ENCODE measurements around the gene PTGIS. TPM values are rescaled to one million over a fixed set of nuclear protein-coding genes. Genes with fewer than 3 reads are reported as not detected.

Gene PTGIS
- polyA plus RNA-seq, 4 donors: 30.8 to 42.9 (median 33.3) TPM

- DNase-seq (ENCODE audit: low read depth in 4 of 4, low spot score in 2 of 4): no peak
Observed at GRCh38 chr20:49540232-49540620, 27.7 kb downstream of the PTGIS start.

GRCh38 chr20:49539481-49540231 is 28.3 kb downstream of the PTGIS start:
- no peak for DNase-seq (ENCODE audit: low read depth in 4 of 4, low spot score in 2 of 4)

GRCh38 chr20:49538950-49539349 is 29.0 kb downstream of the PTGIS start:
- DNase-seq (ENCODE audit: low read depth in 4 of 4, low spot score in 2 of 4): no peak

- peak in 1 of 4 donors; percentile 52 for DNase-seq (ENCODE audit: low read depth in 4 of 4, low spot score in 2 of 4)
Observed at GRCh38 chr20:49534255-49534712, 33.7 kb downstream of the PTGIS start.

GRCh38 chr20:49532285-49532946 is 35.5 kb downstream of the PTGIS start:
- no peak for DNase-seq (ENCODE audit: low read depth in 4 of 4, low spot score in 2 of 4)

- DNase-seq (ENCODE audit: low read depth in 4 of 4, low spot score in 2 of 4): no peak
Observed at GRCh38 chr20:49529470-49529869, 38.5 kb downstream of the PTGIS start.

GRCh38 chr20:49526568-49526967 is 41.4 kb downstream of the PTGIS start:
- DNase-seq (ENCODE audit: low read depth in 4 of 4, low spot score in 2 of 4): no peak

- no peak for DNase-seq (ENCODE audit: low read depth in 4 of 4, low spot score in 2 of 4)
Observed at GRCh38 chr20:49526056-49526455, 41.9 kb downstream of the PTGIS start.

GRCh38 chr20:49523767-49524360 is 44.1 kb downstream of the PTGIS start:
- no peak for DNase-seq (ENCODE audit: low read depth in 4 of 4, low spot score in 2 of 4)

- DNase-seq (ENCODE audit: low read depth in 4 of 4, low spot score in 2 of 4): no peak
Observed at GRCh38 chr20:49521356-49521755, 46.6 kb downstream of the PTGIS start.

GRCh38 chr20:49519777-49520359 is 48.1 kb downstream of the PTGIS start:
- no peak for DNase-seq (ENCODE audit: low read depth in 4 of 4, low spot score in 2 of 4)

- DNase-seq (ENCODE audit: low read depth in 4 of 4, low spot score in 2 of 4): no peak
Observed at GRCh38 chr20:49519212-49519712, 48.7 kb downstream of the PTGIS start.

- DNase-seq (ENCODE audit: low read depth in 4 of 4, low spot score in 2 of 4): no peak
Observed at GRCh38 chr20:49518576-49518975, 49.4 kb downstream of the PTGIS start.

GRCh38 chr20:49517805-49518100 is 50.2 kb downstream of the PTGIS start:
- no peak for DNase-seq (ENCODE audit: low read depth in 4 of 4, low spot score in 2 of 4)

- no peak for DNase-seq (ENCODE audit: low read depth in 4 of 4, low spot score in 2 of 4)
Observed at GRCh38 chr20:49516916-49517804, 50.8 kb downstream of the PTGIS start.

- no peak for DNase-seq (ENCODE audit: low read depth in 4 of 4, low spot score in 2 of 4)
Observed at GRCh38 chr20:49515586-49515985, 52.4 kb downstream of the PTGIS start.

- DNase-seq (ENCODE audit: low read depth in 4 of 4, low spot score in 2 of 4): no peak
Observed at GRCh38 chr20:49513517-49513916, 54.4 kb downstream of the PTGIS start.

GRCh38 chr20:49513009-49513408 is 54.9 kb downstream of the PTGIS start:
- DNase-seq (ENCODE audit: low read depth in 4 of 4, low spot score in 2 of 4): no peak

- no peak for DNase-seq (ENCODE audit: low read depth in 4 of 4, low spot score in 2 of 4)
Observed at GRCh38 chr20:49511788-49512525, 56.0 kb downstream of the PTGIS start.
